SK-N-SH (cell line): ENCODE results near the gene UTP25.

ENCODE experiments used
- CHD2 ChIP-seq: fragments of 150-350 bp; IDR thresholded peaks from 2 replicates; pipeline ENCODE4 v1.6.1; 2018; ENCODE audit warnings: low read length; ENCODE audit not compliant: partially characterized antibody
- TF ChIP-seq, protein P1 (sequence below): fragments of 200-600 bp; sonication (generic); IDR thresholded peaks from 2 replicates; pipeline ENCODE4 v1.6.1; 2017; ENCODE audit warnings: antibody characterized with exemption, mild to moderate bottlenecking, moderate library complexity

DNA sequence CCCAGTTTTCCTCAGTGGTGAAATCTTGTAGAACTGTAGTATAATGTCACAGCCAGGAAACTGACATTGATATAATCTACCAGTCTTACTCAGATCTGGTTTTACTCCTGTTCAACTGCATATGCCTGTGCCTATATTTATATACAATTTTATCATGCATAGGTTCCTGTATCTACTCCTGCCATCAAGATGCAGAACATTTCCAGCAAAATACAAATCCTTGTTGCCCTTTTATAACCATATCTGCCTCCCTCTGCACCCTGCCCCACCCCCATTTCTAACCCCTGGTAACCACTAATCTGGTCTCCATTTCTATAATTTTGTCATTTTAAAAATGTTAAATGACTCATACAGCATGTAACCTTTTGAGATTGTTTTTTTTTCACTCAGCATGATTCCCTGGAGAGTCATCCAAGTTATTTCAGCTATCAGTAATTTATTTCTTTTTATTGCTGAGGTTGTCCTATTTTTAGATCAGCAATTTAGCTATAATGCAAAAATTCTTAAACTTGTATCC, 8.1 kb downstream of the UTP25 start:
- TF ChIP-seq, protein P1, sequence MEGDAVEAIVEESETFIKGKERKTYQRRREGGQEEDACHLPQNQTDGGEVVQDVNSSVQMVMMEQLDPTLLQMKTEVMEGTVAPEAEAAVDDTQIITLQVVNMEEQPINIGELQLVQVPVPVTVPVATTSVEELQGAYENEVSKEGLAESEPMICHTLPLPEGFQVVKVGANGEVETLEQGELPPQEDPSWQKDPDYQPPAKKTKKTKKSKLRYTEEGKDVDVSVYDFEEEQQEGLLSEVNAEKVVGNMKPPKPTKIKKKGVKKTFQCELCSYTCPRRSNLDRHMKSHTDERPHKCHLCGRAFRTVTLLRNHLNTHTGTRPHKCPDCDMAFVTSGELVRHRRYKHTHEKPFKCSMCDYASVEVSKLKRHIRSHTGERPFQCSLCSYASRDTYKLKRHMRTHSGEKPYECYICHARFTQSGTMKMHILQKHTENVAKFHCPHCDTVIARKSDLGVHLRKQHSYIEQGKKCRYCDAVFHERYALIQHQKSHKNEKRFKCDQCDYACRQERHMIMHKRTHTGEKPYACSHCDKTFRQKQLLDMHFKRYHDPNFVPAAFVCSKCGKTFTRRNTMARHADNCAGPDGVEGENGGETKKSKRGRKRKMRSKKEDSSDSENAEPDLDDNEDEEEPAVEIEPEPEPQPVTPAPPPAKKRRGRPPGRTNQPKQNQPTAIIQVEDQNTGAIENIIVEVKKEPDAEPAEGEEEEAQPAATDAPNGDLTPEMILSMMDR: no peak
- TF ChIP-seq CHD2: no peak
